CD4-positive, CD25-positive, alpha-beta regulatory T cell (primary cell): ENCODE measurements around the gene SAMD1. TPM values are rescaled to one million over a fixed set of nuclear protein-coding genes. Genes with fewer than 3 reads are reported as not detected.

Source experiments
- ATAC-seq, 2 donors: fragments of 150-1000 bp; cut with Tn5 transposase; one replicate each; pipeline ENCODE4 v1.10.0; 2021; ENCODE audit warnings: low read depth in 2 of 2, moderate number of reproducible peaks in 2 of 2, moderate library complexity in 1 of 2
- DNase-seq, 3 donors: peaks; one replicate each; pipeline versions ENCODE4 v3.0.0 to v3.0.0-alpha.2; 2012 to 2022; ENCODE audit warnings: mixed read lengths in 1 of 3
- H3K27ac ChIP-seq: one replicate; pipeline ENCODE4 v1.7.0; 2013; ENCODE audit warnings: mild to moderate bottlenecking, low read length; ENCODE audit not compliant: insufficient read depth, poor library complexity, severe bottlenecking
- H3K27me3 ChIP-seq: one replicate; pipeline ENCODE4 v1.7.0; 2013; ENCODE audit warnings: low read length; ENCODE audit not compliant: control insufficient read depth, insufficient read depth
- H3K36me3 ChIP-seq: one replicate; pipeline ENCODE4 v1.7.0; 2013; ENCODE audit warnings: mild to moderate bottlenecking, low read length, moderate library complexity; ENCODE audit not compliant: control insufficient read depth, insufficient read depth
- H3K4me1 ChIP-seq: 2 replicates; pipeline ENCODE4 v1.7.0; 2013; ENCODE audit warnings: mild to moderate bottlenecking, low read length; ENCODE audit not compliant: insufficient read depth, control insufficient read depth, poor library complexity, severe bottlenecking
- H3K4me3 ChIP-seq: one replicate; pipeline ENCODE4 v1.7.0; 2013; ENCODE audit warnings: low read depth, mild to moderate bottlenecking, low read length, moderate library complexity
- H3K9me3 ChIP-seq, 2 experiments: 1 replicate in 1 of 2; 2 replicates in 1 of 2; pipeline ENCODE4 v1.7.0; 2013; ENCODE audit warnings: low read length in 2 of 2, mild to moderate bottlenecking in 1 of 2, moderate library complexity in 1 of 2; ENCODE audit not compliant: control insufficient read depth in 2 of 2
- H3K27ac Mint-ChIP-seq, 3 donors: one replicate each; pipeline ENCODE4 v1.8.0; 2020 to 2022; ENCODE audit warnings: mild to moderate bottlenecking in 3 of 3, mixed read lengths in 3 of 3, moderate library complexity in 2 of 3
- H3K27me3 Mint-ChIP-seq: one replicate; pipeline ENCODE4 v1.8.0; 2022; ENCODE audit warnings: mild to moderate bottlenecking, mixed read lengths
- H3K36me3 Mint-ChIP-seq: one replicate; pipeline ENCODE4 v1.8.0; 2020; ENCODE audit warnings: mixed read lengths
- H3K4me1 Mint-ChIP-seq, 4 donors: one replicate each; pipeline ENCODE4 v1.8.0; 2020 to 2022; ENCODE audit warnings: mixed read lengths in 4 of 4, mild to moderate bottlenecking in 1 of 4
- H3K4me3 Mint-ChIP-seq, 4 donors: one replicate each; pipeline ENCODE4 v1.8.0; 2020 to 2022; ENCODE audit warnings: mild to moderate bottlenecking in 4 of 4, mixed read lengths in 4 of 4, moderate library complexity in 3 of 4
- H3K9me3 Mint-ChIP-seq, 7 donors: one replicate each; pipeline ENCODE4 v1.8.0; 2020 to 2022; ENCODE audit warnings: mixed read lengths in 7 of 7, mild to moderate bottlenecking in 3 of 7, moderate library complexity in 2 of 7
- polyA plus RNA-seq, 4 donors: library from polyadenylated mRNA; unstranded; fragments of 300-500 nt; fragmentation: Illumina TruSeq; gene quantifications; one replicate each; pipeline ENCODE4 v1.2.3, GENCODE V29; 2021
- total RNA-seq: library from RNA; stranded (reverse); gene quantifications from one replicate; pipeline ENCODE4 v1.2.3, GENCODE V29; 2022

Gene SAMD1
- total and polyA plus RNA-seq, 5 donors from 2014 or later = 0.80 to 24.1 (median 1.2) TPM

- no peak overlapping the region for H3K27ac ChIP-seq
- DNase-seq (peak; percentile 64 to 85 (median 83)), ATAC-seq (peak; percentile 76 to 81)
- no peaks in the 10 kb centered on the region for H3K27me3 ChIP-seq
- Mint-ChIP-seq H3K4me3 (peak overlapping the region; percentile 89 to 98 (median 92)), H3K4me1 (peaks cover 0 to 23% (median 7%) of the 10 kb centered on the region in 4 donors), H3K27me3 (peaks cover 21% of the 10 kb centered on the region), H3K36me3 (no peaks in the 10 kb centered on the region), H3K9me3 (no peaks in the 10 kb centered on the region), H3K27ac (peak overlapping the region in 2 of 3 donors; percentile 88 to 91)
- no peaks in the 10 kb centered on the region for H3K36me3 ChIP-seq
- peak overlapping the region; percentile 64 for H3K4me3 ChIP-seq
- H3K4me1 ChIP-seq = peaks cover 36% of the 10 kb centered on the region
- H3K9me3 ChIP-seq = no peaks in the 10 kb centered on the region
Observed at GRCh38 chr19:14073261-14073924, 17.2 kb downstream of the SAMD1 start.

- H3K4me3 ChIP-seq = peak within 1 kb of the TSS; percentile 2
- Mint-ChIP-seq H3K36me3 (no peaks in the 10 kb centered on the region), H3K4me3 (peak within 1 kb of the TSS; percentile 89 to 98 (median 92)), H3K9me3 (no peaks in the 10 kb centered on the region), H3K4me1 (peaks cover 0 to 23% (median 7%) of the 10 kb centered on the region in 4 donors), H3K27ac (peak within 1 kb of the TSS in 2 of 3 donors; percentile 85 to 88), H3K27me3 (peaks cover 18% of the 10 kb centered on the region)
- peak in 1 of 3 donors; percentile 39 for DNase-seq
- H3K4me1 ChIP-seq = peaks cover 36% of the 10 kb centered on the region
- no peak within 1 kb of the TSS for H3K27ac ChIP-seq
- no peaks in the 10 kb centered on the region for H3K36me3 ChIP-seq
- no peaks in the 10 kb centered on the region for H3K27me3 ChIP-seq
- ATAC-seq = no peak
- H3K9me3 ChIP-seq = no peaks in the 10 kb centered on the region
Observed at GRCh38 chr19:14072535-14073260, 17.9 kb downstream of the SAMD1 start, which contains the start of gene MISP3. TSS of gene MISP3 (plus strand) at chr19:14072786. CDS start at chr19:14073310, 524 bp downstream.

- Mint-ChIP-seq H3K9me3 (peaks cover 0 to 1% (median 0%) of the 10 kb centered on the region in 7 donors), H3K27ac (peak overlapping the region in 1 of 3 donors; percentile 91), H3K4me1 (peaks cover 0 to 23% (median 7%) of the 10 kb centered on the region in 4 donors), H3K27me3 (peaks cover 18% of the 10 kb centered on the region), H3K36me3 (no peaks in the 10 kb centered on the region), H3K4me3 (peak overlapping the region; percentile 29 to 79 (median 52))
- DNase-seq = no peak
- Histone ChIP-seq H3K27ac (no peak overlapping the region), H3K27me3 (peaks cover 2% of the 10 kb centered on the region), H3K4me3 (no peak overlapping the region), H3K9me3 (no peaks in the 10 kb centered on the region), H3K36me3 (no peaks in the 10 kb centered on the region), H3K4me1 (peaks cover 35% of the 10 kb centered on the region)
- no peak for ATAC-seq
Observed at GRCh38 chr19:14070268-14071050, 20.1 kb downstream of the SAMD1 start.

GRCh38 chr19:14066134-14066533, 24.4 kb downstream of the SAMD1 start:
- no peak overlapping the region for H3K27ac Mint-ChIP-seq
- H3K36me3 ChIP-seq = no peaks in the 10 kb centered on the region
- peaks cover 20% of the 10 kb centered on the region for H3K27me3 Mint-ChIP-seq
- no peaks in the 10 kb centered on the region for H3K9me3 ChIP-seq
- no peak overlapping the region for H3K27ac ChIP-seq
- no peaks in the 10 kb centered on the region for H3K36me3 Mint-ChIP-seq
- H3K27me3 ChIP-seq = peaks cover 2% of the 10 kb centered on the region
- no peaks in the 10 kb centered on the region for H3K4me1 ChIP-seq
- DNase-seq = no peak
- H3K4me1 Mint-ChIP-seq = no peaks in the 10 kb centered on the region
- ATAC-seq = no peak
- no peak overlapping the region for H3K4me3 ChIP-seq
- no peak overlapping the region for H3K4me3 Mint-ChIP-seq
- H3K9me3 Mint-ChIP-seq = peaks cover 0 to 1% (median 0%) of the 10 kb centered on the region in 7 donors

DNA sequence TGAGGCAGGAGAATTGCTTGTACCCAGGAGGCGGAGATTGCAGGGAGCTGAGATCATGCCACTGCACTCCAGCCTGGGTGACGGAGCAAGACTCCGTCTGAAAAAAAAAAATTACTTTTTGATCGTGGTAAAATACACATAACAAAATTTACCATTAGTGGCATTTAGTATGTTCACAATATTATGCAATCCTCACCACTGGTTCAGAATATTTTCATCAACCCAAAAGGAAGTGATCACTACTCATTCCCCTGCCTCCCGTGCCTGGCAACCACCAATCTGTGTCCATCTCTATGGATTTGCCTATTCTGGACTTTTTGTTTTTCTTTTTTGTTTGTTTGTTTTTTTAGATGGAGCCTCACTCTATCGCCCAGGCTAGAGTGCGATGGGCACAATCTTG, 27.4 kb downstream of the SAMD1 start:
- DNase-seq = no peak
- Mint-ChIP-seq H3K27ac (no peak overlapping the region), H3K9me3 (peaks cover 0 to 1% (median 0%) of the 10 kb centered on the region in 7 donors), H3K27me3 (peaks cover 33% of the 10 kb centered on the region), H3K36me3 (no peaks in the 10 kb centered on the region), H3K4me1 (peaks cover 0 to 14% (median 3%) of the 10 kb centered on the region in 4 donors), H3K4me3 (no peak overlapping the region)
- H3K4me3 ChIP-seq = no peak overlapping the region
- no peak for ATAC-seq
- H3K27me3 ChIP-seq = peaks cover 12% of the 10 kb centered on the region
- no peaks in the 10 kb centered on the region for H3K36me3 ChIP-seq
- H3K27ac ChIP-seq = no peak overlapping the region
- H3K4me1 ChIP-seq = peaks cover 8% of the 10 kb centered on the region
- no peaks in the 10 kb centered on the region for H3K9me3 ChIP-seq

GRCh38 chr19:14062558-14062855, 28.0 kb downstream of the SAMD1 start:
- H3K27me3 Mint-ChIP-seq = peaks cover 39% of the 10 kb centered on the region
- peaks cover 0 to 1% (median 0%) of the 10 kb centered on the region in 7 donors for H3K9me3 Mint-ChIP-seq
- H3K27me3 ChIP-seq = peaks cover 14% of the 10 kb centered on the region
- peaks cover 13% of the 10 kb centered on the region for H3K4me1 ChIP-seq
- no peak overlapping the region for H3K4me3 ChIP-seq
- no peak overlapping the region for H3K27ac Mint-ChIP-seq
- H3K4me1 Mint-ChIP-seq = peaks cover 0 to 20% (median 3%) of the 10 kb centered on the region in 4 donors
- H3K4me3 Mint-ChIP-seq = no peak overlapping the region
- ATAC-seq (no peak), DNase-seq (no peak)
- no peaks in the 10 kb centered on the region for H3K36me3 Mint-ChIP-seq
- no peaks in the 10 kb centered on the region for H3K36me3 ChIP-seq
- no peak overlapping the region for H3K27ac ChIP-seq
- no peaks in the 10 kb centered on the region for H3K9me3 ChIP-seq

GRCh38 chr19:14061751-14062557, 28.6 kb downstream of the SAMD1 start, which contains the start of gene PALM3:
TSS of gene PALM3 (minus strand) at chr19:14062076. CDS start at chr19:14061980, 96 bp downstream.
- peaks cover 0 to 1% (median 0%) of the 10 kb centered on the region in 7 donors for H3K9me3 Mint-ChIP-seq
- ATAC-seq (no peak), DNase-seq (no peak)
- H3K36me3 ChIP-seq = no peaks in the 10 kb centered on the region
- H3K4me1 ChIP-seq = peaks cover 17% of the 10 kb centered on the region
- no peak within 1 kb of the TSS for H3K27ac Mint-ChIP-seq
- H3K4me3 Mint-ChIP-seq = no peak within 1 kb of the TSS
- H3K36me3 Mint-ChIP-seq = no peaks in the 10 kb centered on the region
- no peaks in the 10 kb centered on the region for H3K9me3 ChIP-seq
- H3K4me1 Mint-ChIP-seq = peaks cover 0 to 21% (median 3%) of the 10 kb centered on the region in 4 donors
- peaks cover 39% of the 10 kb centered on the region for H3K27me3 Mint-ChIP-seq
- H3K27ac ChIP-seq = no peak within 1 kb of the TSS
- peaks cover 14% of the 10 kb centered on the region for H3K27me3 ChIP-seq
- H3K4me3 ChIP-seq = no peak within 1 kb of the TSS
